B cell (primary cell): ENCODE measurements around the gene MT1G.

Experiments used
- EZH2 ChIP-seq: IDR thresholded peaks from 2 replicates; pipeline ENCODE4 v1.6.1; 2012; ENCODE audit warnings: borderline replicate concordance, low read depth, mild to moderate bottlenecking, moderate library complexity, low read length; ENCODE audit not compliant: insufficient read depth, poor library complexity, severe bottlenecking
- TF ChIP-seq, protein P1 (sequence below): fragments of 200-600 bp; IDR thresholded peaks from one replicate; pipeline ENCODE4 v1.8.0; 2022; ENCODE audit warnings: antibody characterized with exemption, mild to moderate bottlenecking

GRCh38 chr16:56713794-56714193, 45.9 kb upstream of the MT1G start:
- TF ChIP-seq, protein P1, sequence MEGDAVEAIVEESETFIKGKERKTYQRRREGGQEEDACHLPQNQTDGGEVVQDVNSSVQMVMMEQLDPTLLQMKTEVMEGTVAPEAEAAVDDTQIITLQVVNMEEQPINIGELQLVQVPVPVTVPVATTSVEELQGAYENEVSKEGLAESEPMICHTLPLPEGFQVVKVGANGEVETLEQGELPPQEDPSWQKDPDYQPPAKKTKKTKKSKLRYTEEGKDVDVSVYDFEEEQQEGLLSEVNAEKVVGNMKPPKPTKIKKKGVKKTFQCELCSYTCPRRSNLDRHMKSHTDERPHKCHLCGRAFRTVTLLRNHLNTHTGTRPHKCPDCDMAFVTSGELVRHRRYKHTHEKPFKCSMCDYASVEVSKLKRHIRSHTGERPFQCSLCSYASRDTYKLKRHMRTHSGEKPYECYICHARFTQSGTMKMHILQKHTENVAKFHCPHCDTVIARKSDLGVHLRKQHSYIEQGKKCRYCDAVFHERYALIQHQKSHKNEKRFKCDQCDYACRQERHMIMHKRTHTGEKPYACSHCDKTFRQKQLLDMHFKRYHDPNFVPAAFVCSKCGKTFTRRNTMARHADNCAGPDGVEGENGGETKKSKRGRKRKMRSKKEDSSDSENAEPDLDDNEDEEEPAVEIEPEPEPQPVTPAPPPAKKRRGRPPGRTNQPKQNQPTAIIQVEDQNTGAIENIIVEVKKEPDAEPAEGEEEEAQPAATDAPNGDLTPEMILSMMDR, result no peak
- no peak for TF ChIP-seq EZH2
